ENCODE results near the gene DAG1. TPM values are rescaled to one million over a fixed set of nuclear protein-coding genes. Genes with fewer than 3 reads are reported as not detected.

Gene DAG1
- total RNA-seq, 2 experiments from 2014 or later: 9.4 to 9.6 TPM

GRCh38 chr3:49454898-49455681, 15.0 kb upstream of the DAG1 start:
- H3K27me3 Mint-ChIP-seq: no peaks in the 10 kb centered on the region
- H3K9me3 Mint-ChIP-seq: no peaks in the 10 kb centered on the region
- no peak for DNase-seq
- POLR2A ChIA-PET: no interaction called here
- H3K4me3 Mint-ChIP-seq: no peak overlapping the region
- CTCF ChIA-PET: no interaction called here
- intact Hi-C loops (cut with micrococcal nuclease): no loop called here
- no peaks in the 10 kb centered on the region for H3K36me3 Mint-ChIP-seq
- H3K27ac Mint-ChIP-seq: no peak overlapping the region
- H3K4me1 Mint-ChIP-seq (ENCODE audit: low read depth): no peaks in the 10 kb centered on the region

GRCh38 chr3:49456466-49456865, 13.6 kb upstream of the DAG1 start:
- Mint-ChIP-seq H3K4me1 (ENCODE audit: low read depth) (no peaks in the 10 kb centered on the region), H3K4me3 (no peak overlapping the region), H3K36me3 (no peaks in the 10 kb centered on the region), H3K9me3 (no peaks in the 10 kb centered on the region), H3K27ac (no peak overlapping the region), H3K27me3 (no peaks in the 10 kb centered on the region)
- ChIA-PET POLR2A (no interaction called here), CTCF (no interaction called here)
- intact Hi-C loops (cut with micrococcal nuclease): no loop called here
- DNase-seq: no peak

DNA sequence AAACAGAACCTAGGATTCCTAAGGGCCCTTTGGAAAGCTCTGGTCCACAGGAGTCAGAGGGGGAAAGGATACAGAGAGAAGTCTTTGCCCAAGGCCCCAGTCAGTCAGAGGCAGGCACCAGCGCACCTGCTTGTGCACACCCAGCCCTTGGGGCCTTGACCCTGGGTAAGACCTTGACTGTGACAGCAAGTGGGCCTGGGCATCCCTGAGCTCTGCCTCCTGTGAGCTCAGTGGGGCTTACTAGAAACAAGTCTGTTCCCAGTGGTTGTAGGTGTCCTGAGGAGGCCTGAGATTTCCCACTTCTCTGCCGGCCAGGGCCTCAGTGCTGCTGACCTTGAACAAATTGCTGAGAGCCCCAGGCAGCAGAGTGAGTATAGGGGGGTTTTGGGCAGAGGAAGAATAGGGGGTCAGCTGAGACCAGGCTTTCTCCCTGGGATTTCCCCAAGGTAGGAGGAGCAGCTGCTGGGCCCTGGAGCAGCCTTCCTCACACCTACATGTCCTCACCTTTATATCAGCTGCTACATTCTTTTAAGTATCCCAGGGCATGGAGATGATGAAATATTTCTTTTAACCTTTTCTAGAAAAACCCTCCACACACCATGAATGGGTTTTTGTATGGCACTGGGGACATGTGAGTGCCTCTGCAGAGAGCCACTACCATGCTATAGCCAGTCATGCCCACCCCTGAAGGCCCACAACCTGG, 9.7 kb upstream of the DAG1 start:
- no peak for DNase-seq
- H3K27me3 Mint-ChIP-seq: no peaks in the 10 kb centered on the region
- intact Hi-C loops (cut with micrococcal nuclease): no loop called here
- no peak overlapping the region for H3K4me3 Mint-ChIP-seq
- no peaks in the 10 kb centered on the region for H3K4me1 Mint-ChIP-seq (ENCODE audit: low read depth)
- ChIA-PET POLR2A (interaction anchor here (0.6 kb wide), 1 partner anchor 128 kb away, joined by 4 read pairs; no protein-coding TSS in a partner anchor), CTCF (interaction anchor here (0.5 kb wide), 1 partner anchor 491 kb away, joined by 4 read pairs; no protein-coding TSS in a partner anchor)
- no peaks in the 10 kb centered on the region for H3K36me3 Mint-ChIP-seq
- no peaks in the 10 kb centered on the region for H3K9me3 Mint-ChIP-seq
- no peak overlapping the region for H3K27ac Mint-ChIP-seq

DNA sequence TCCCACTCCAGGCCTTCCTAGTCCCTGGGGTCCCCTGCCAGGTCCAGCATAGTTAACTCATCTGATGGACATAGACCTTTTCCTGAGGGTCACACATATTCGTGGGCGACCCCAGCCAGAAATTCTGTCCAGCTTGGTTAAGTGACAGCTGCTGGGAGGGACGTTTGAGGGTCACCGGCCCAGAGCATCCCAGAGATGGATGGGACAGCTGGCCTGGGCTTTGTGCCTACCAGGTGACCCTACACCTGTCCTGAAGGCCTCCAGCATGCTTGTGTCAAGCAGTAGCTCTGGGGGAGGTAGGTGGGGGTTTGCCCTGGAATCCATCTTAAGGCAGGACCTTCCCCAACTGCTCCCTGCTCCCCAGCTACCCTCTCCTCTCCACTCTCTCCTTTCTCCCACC, 9.1 kb upstream of the DAG1 start:
- DNase-seq: no peak
- ChIA-PET CTCF (no interaction called here), POLR2A (interaction anchor here (0.6 kb wide), 1 partner anchor 128 kb away, joined by 4 read pairs; no protein-coding TSS in a partner anchor)
- no peak overlapping the region for H3K4me3 Mint-ChIP-seq
- no peaks in the 10 kb centered on the region for H3K4me1 Mint-ChIP-seq (ENCODE audit: low read depth)
- H3K9me3 Mint-ChIP-seq: no peaks in the 10 kb centered on the region
- intact Hi-C loops (cut with micrococcal nuclease): no loop called here
- H3K36me3 Mint-ChIP-seq: no peaks in the 10 kb centered on the region
- H3K27me3 Mint-ChIP-seq: no peaks in the 10 kb centered on the region
- H3K27ac Mint-ChIP-seq: no peak overlapping the region

DNA sequence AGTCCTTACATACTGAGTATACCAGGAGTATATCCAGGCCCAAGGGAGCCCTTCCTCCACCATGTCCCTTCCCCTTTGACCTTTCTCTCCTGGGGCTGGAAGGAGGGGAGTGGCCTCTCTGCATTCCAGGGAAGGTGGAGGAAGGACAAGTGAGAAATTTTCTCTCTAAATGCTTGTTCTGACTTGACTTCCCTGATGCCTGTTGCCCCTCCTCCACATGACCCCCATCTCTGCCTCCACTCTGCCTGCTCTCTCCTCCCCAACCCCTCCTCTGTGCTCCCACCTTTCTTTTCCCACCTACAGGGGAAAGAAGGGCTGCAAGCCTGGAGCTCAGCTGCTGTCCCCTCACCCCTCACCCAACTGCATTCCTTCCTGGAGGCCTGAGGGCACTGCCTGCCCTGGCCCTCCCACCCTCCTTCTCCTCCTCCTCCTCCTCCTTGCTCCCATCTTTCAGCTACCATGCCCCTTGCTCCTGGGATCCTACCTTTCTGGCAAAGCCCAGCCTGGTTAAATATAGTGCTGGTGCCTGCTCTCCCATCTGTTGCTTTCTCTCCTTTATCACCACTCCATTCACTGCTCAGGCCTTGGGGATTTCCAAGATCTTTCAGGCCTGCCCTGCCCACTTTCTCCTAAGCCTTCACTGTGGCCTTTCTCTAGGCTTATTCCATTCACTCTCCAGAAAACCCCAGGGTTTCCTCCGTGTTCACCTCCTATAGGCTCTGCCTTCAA, 8.5 kb upstream of the DAG1 start:
- H3K36me3 Mint-ChIP-seq: no peaks in the 10 kb centered on the region
- no peak for DNase-seq
- ChIA-PET POLR2A (no interaction called here), CTCF (no interaction called here)
- H3K4me1 Mint-ChIP-seq (ENCODE audit: low read depth): no peaks in the 10 kb centered on the region
- no peak overlapping the region for H3K27ac Mint-ChIP-seq
- H3K9me3 Mint-ChIP-seq: no peaks in the 10 kb centered on the region
- H3K27me3 Mint-ChIP-seq: no peaks in the 10 kb centered on the region
- intact Hi-C loops (cut with micrococcal nuclease): no loop called here
- H3K4me3 Mint-ChIP-seq: no peak overlapping the region

GRCh38 chr3:49462222-49462621, 7.8 kb upstream of the DAG1 start:
- H3K4me3 Mint-ChIP-seq: no peak overlapping the region
- intact Hi-C loops (cut with micrococcal nuclease): no loop called here
- ChIA-PET POLR2A (no interaction called here), CTCF (no interaction called here)
- no peaks in the 10 kb centered on the region for H3K27me3 Mint-ChIP-seq
- DNase-seq: no peak
- no peak overlapping the region for H3K27ac Mint-ChIP-seq
- H3K36me3 Mint-ChIP-seq: no peaks in the 10 kb centered on the region
- no peaks in the 10 kb centered on the region for H3K9me3 Mint-ChIP-seq
- no peaks in the 10 kb centered on the region for H3K4me1 Mint-ChIP-seq (ENCODE audit: low read depth)

DNA sequence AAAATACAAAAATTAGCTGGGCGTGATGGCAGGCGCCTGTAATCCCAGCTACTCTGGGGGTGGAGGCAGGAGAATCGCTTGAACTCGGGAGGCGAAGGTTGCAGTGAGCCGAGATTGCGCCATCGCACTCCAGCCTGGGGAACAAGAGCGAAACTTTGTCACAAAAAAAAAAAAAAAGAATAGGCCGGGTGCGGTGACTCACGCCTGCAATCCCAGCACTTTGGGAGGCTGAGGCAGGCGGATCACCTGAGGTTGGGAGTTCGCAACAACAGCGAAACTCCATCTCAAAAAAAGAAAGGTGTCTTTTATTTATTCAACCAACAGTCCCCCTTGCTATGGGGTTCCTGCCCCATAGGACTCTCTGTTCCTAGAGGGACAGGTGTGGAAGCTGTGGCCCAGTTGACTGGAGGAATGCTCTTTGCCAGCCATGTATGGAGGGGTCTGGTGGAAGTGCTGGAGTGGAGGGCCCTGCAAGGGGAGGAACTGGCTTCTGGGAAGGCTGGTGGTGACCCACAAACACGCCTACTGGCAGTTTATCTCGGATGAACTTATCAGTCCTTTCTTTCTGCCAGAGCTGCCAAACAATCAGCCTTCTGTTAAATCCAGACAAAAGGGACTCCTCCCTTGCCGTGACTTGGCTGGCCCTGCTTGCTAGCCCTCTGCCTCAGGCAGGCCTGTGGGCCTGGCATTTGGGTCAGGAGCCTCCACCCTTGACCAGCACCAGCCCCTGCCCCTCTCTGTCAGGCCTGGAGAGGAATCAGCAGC, 4.6 kb upstream of the DAG1 start:
- Mint-ChIP-seq H3K27ac (no peak overlapping the region), H3K4me1 (ENCODE audit: low read depth) (peaks cover 6% of the 10 kb centered on the region), H3K36me3 (no peaks in the 10 kb centered on the region), H3K9me3 (no peaks in the 10 kb centered on the region), H3K27me3 (no peaks in the 10 kb centered on the region), H3K4me3 (no peak overlapping the region)
- ChIA-PET CTCF (no interaction called here), POLR2A (no interaction called here)
- intact Hi-C loops (cut with micrococcal nuclease): no loop called here
- DNase-seq: no peak

DNA sequence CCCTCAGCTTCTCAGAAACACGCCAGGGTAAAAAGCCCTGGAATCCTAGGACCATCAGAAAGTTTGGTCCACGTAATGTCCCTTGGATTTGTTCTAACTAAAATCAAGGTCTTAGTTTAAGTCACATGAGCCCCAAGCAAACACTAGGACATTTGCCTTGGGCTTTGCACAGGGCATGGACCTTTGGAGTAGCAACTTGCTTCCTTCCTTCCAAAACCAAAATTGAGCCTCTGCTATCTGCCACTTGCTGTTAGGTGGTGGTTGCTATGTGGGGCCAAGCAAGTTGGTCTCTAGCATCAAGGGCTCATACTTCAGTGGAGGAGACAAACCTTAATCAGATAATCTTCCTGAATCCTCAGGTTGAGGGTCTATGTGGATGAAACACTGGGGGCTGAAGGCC, 4.0 kb upstream of the DAG1 start:
- intact Hi-C loops (cut with micrococcal nuclease): no loop called here
- DNase-seq: no peak
- H3K36me3 Mint-ChIP-seq: no peaks in the 10 kb centered on the region
- H3K27ac Mint-ChIP-seq: no peak overlapping the region
- ChIA-PET POLR2A (no interaction called here), CTCF (no interaction called here)
- H3K27me3 Mint-ChIP-seq: no peaks in the 10 kb centered on the region
- no peak overlapping the region for H3K4me3 Mint-ChIP-seq
- no peaks in the 10 kb centered on the region for H3K9me3 Mint-ChIP-seq
- peaks cover 9% of the 10 kb centered on the region for H3K4me1 Mint-ChIP-seq (ENCODE audit: low read depth)

- Mint-ChIP-seq H3K27me3 (no peaks in the 10 kb centered on the region), H3K4me1 (ENCODE audit: low read depth) (peaks cover 21% of the 10 kb centered on the region), H3K36me3 (no peaks in the 10 kb centered on the region), H3K27ac (peak overlapping the region; percentile 83), H3K4me3 (peak overlapping the region; percentile 91), H3K9me3 (no peaks in the 10 kb centered on the region)
- no peak for DNase-seq
- ChIA-PET POLR2A (interaction anchor here (0.5 to 2.5 kb wide), 9 partner anchors 15 to 1023 kb away, joined by 3 to 15 read pairs (median 6); partner anchors contain the start of genes ATRIP, NICN1, QRICH1 and RHOA), CTCF (interaction anchor here (0.9 to 2.0 kb wide), 4 partner anchors 20 to 129 kb away, joined by 3 to 15 read pairs (median 5); partner anchors contain the start of gene USP4)
- intact Hi-C loops (cut with micrococcal nuclease): no loop called here
Observed at GRCh38 chr3:49469037-49469935, 781 bp upstream of the DAG1 start.

DNA sequence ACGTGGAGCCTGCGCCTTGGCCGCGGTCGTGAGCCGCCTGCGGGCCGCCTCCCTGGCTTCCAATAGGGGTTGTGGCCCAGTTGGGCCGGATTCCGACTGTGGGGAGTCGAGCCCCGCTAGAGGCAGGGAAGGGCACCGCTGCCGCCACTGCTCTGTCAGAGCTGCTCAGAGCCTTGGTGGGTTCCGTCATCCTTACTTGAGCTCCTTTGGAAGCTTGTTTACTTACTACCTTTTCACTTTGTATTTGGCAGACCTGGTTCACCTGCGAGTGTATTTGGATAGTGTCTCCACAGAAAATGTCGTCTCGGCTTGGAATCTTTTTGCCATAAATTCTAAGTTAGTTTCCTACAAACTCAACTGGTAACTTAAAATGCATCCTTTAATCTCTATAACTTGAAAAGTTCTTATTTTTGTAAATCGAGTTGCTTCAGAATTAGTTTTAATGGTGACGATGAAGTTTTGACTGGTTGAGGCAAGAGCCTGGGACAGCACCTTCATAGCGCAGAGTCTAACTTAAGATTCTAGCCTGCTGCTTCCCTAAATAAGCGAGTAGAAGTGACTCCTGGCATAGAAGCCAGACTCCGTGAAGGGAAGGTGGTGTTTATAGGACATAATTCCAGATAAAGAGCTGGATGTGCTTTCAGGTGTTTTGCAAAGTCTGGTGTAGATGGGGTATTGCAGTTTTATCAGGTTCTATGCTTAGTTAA, 800 bp downstream of the DAG1 start:
- ChIA-PET POLR2A (interaction anchor here (0.6 to 2.5 kb wide), 7 partner anchors 42 to 377 kb away, joined by 3 to 15 read pairs (median 6); partner anchors contain the start of genes NICN1, QRICH1, RHOA and TCTA), CTCF (interaction anchor here (0.6 to 2.0 kb wide), 5 partner anchors 22 to 1706 kb away, joined by 3 to 15 read pairs (median 9); partner anchors contain the start of genes KLHDC8B and USP4)
- no peak for DNase-seq
- Mint-ChIP-seq H3K4me1 (ENCODE audit: low read depth) (peaks cover 24% of the 10 kb centered on the region), H3K27me3 (no peaks in the 10 kb centered on the region), H3K4me3 (peak overlapping the region; percentile 91), H3K36me3 (no peaks in the 10 kb centered on the region), H3K27ac (peak overlapping the region; percentile 87), H3K9me3 (no peaks in the 10 kb centered on the region)
- intact Hi-C loops (cut with micrococcal nuclease): loop anchor here (1.0 to 2.0 kb wide), 4 partner anchors 59 to 331 kb away; partner anchors contain the start of genes APEH, TCTA and USP4
